HepG2 (cell line): ENCODE results near the gene PLS1. TPM values are rescaled to one million over a fixed set of nuclear protein-coding genes. Genes with fewer than 3 reads are reported as not detected.

Experiments
- BCL3 ChIP-seq: sonication (generic); formaldehyde crosslinking; IDR thresholded peaks from 2 replicates; pipeline ENCODE4 v1.5.1; 2020; ENCODE audit warnings: mild to moderate bottlenecking, missing genetic modification reagents, moderate library complexity
- BCLAF1 ChIP-seq: fragments of 450-650 bp; IDR thresholded peaks from 2 replicates; pipeline ENCODE4 v1.6.1; 2017; ENCODE audit warnings: mild to moderate bottlenecking
- MEF2D ChIP-seq: sonication (generic); formaldehyde crosslinking; IDR thresholded peaks from 2 replicates; pipeline ENCODE4 v1.5.1; 2020; ENCODE audit warnings: mild to moderate bottlenecking, missing genetic modification reagents
- POGZ ChIP-seq: sonication (generic); formaldehyde crosslinking; IDR thresholded peaks from 2 replicates; pipeline ENCODE4 v1.4.0; 2020; ENCODE audit warnings: mild to moderate bottlenecking, missing genetic modification reagents
- RNF219 ChIP-seq: sonication (generic); formaldehyde crosslinking; IDR thresholded peaks from 2 replicates; pipeline ENCODE4 v1.5.0; 2020; ENCODE audit warnings: mild to moderate bottlenecking, missing genetic modification reagents
- SNAPC4 ChIP-seq: sonication (generic); formaldehyde crosslinking; IDR thresholded peaks from 2 replicates; pipeline ENCODE4 v1.4.0; 2020; ENCODE audit warnings: mild to moderate bottlenecking, missing genetic modification reagents
- TBP ChIP-seq: sonication (generic); formaldehyde crosslinking; IDR thresholded peaks from 2 replicates; pipeline ENCODE4 v1.5.0; 2020; ENCODE audit warnings: missing genetic modification reagents
- ZFP36L2 ChIP-seq: sonication (generic); formaldehyde crosslinking; IDR thresholded peaks from 2 replicates; pipeline ENCODE4 v1.4.0; 2020; ENCODE audit warnings: missing genetic modification reagents
- ZKSCAN1 ChIP-seq: fragments of 150-350 bp; IDR thresholded peaks from 2 replicates; pipeline ENCODE4 v1.6.1; 2014; ENCODE audit warnings: low read length
- ZKSCAN8 ChIP-seq: IDR thresholded peaks from 2 replicates; pipeline ENCODE4 v1.6.1; 2016; ENCODE audit warnings: borderline replicate concordance, missing genetic modification reagents, missing compliant biosample characterization
- ZNF367 ChIP-seq: sonication (generic); formaldehyde crosslinking; IDR thresholded peaks from 2 replicates; pipeline ENCODE4 v1.4.0; 2020; ENCODE audit warnings: missing genetic modification reagents, borderline replicate concordance
- ZNF44 ChIP-seq: sonication (generic); formaldehyde crosslinking; IDR thresholded peaks from 2 replicates; pipeline ENCODE4 v1.5.1; 2020; ENCODE audit warnings: mild to moderate bottlenecking, missing genetic modification reagents
- polyA plus RNA-seq, 8 experiments: library from polyadenylated mRNA; depleted of rRNA in 3 of 8; stranded (reverse) in 7 of 8; unstranded in 1 of 8; fragments of >200 nt; fragmentation: Illumina TruSeq in 4 of 8; extraction: Trizol in 4 of 8; gene quantifications; 2 replicates each; pipeline versions ENCODE4 v1.2.1 to v1.2.3, GENCODE V29; 2011 to 2016; ENCODE audit warnings: low read depth in 4 of 8, missing spikeins in 1 of 8, mixed read lengths in 1 of 8; ENCODE audit not compliant: insufficient read depth in 1 of 8
- total RNA-seq, 5 experiments: library from RNA; depleted of rRNA; stranded (reverse); fragments of >200 nt; fragmentation: Illumina TruSeq; extraction: Trizol; gene quantifications; 2 replicates each; pipeline ENCODE4 v1.2.3, GENCODE V29; 2016; ENCODE audit warnings: low read depth in 1 of 5
- TF ChIP-seq, protein P1 (sequence below), 2 experiments: fragments of 450-650 bp in 1 of 2; sonication (generic) in 1 of 2; formaldehyde crosslinking; IDR thresholded peaks; 2 replicates each; pipeline versions ENCODE4 v1.5.0 to v1.8.0; 2020 to 2022; ENCODE audit warnings: mild to moderate bottlenecking in 1 of 2, missing genetic modification reagents in 1 of 2
- TF ChIP-seq, protein P2 (sequence below): sonication (generic); formaldehyde crosslinking; IDR thresholded peaks from 2 replicates; pipeline ENCODE4 v1.4.0; 2020; ENCODE audit warnings: missing genetic modification reagents, borderline replicate concordance

PLS1 gene
- total and polyA plus RNA-seq, 2 of the 13 experiments (the other 11 are each of a cell fraction or from before 2014, with no cell fraction given) = 11.2 to 21.1 TPM

DNA sequence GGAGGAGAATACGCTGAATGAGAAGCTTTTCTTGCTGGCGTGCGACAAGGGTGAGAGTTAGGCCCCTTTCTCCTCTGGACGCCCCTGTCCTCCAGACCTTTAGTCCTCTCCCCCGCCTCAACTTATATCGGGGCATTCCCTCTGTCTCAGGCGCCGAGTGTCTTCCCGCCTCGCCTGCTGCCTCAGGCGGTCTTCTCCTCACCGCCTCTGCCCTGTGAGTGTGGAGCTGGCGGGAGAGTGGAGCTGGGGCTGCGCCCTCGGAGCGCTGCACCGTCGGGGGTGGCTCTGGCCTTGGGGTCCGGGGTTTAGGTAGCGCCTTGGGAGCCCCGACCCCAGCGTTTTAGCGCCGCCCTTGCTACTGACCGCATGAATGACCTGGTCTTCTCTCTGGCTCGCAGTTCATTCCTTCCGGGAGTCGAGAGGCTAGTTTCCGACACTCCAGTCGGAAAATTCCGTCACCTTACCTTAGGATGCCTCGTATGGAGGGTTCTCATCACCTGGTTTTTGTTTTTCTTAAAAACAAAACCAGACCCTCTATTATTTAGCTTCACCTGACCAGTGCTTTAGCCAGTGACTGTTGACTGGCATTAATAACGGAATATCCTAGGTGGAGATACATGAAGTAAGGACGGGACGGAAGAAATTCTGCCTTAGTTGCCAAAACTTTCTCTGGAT lies 128.6 kb downstream of the PLS1 start (continued):
- no peak for TF ChIP-seq BCLAF1
- TF ChIP-seq ZFP36L2 = no peak
- no peak for TF ChIP-seq ZNF367 (CRISPR knock-in tag)
- TF ChIP-seq TBP (CRISPR knock-in tag) = no peak
- TF ChIP-seq SNAPC4 (CRISPR knock-in tag) = no peak
- TF ChIP-seq MEF2D (CRISPR knock-in tag) = peak; percentile 64; the same call in 1 of the 2 replicates
- TF ChIP-seq ZKSCAN1 = no peak
- peak; percentile 67; the same call in 1 of the 2 replicates for TF ChIP-seq POGZ (CRISPR knock-in tag)
- TF ChIP-seq, protein P1, sequence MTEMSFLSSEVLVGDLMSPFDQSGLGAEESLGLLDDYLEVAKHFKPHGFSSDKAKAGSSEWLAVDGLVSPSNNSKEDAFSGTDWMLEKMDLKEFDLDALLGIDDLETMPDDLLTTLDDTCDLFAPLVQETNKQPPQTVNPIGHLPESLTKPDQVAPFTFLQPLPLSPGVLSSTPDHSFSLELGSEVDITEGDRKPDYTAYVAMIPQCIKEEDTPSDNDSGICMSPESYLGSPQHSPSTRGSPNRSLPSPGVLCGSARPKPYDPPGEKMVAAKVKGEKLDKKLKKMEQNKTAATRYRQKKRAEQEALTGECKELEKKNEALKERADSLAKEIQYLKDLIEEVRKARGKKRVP (CRISPR knock-in tag; IDR thresholded peaks at IDR 0.05) = peak in 1 of 2 experiments; percentile 64; a peak in 1 of 4 replicates
- TF ChIP-seq ZKSCAN8 (CRISPR knock-in tag) = no peak
- no peak for TF ChIP-seq RNF219 (CRISPR knock-in tag)
- no peak for TF ChIP-seq ZNF44
- TF ChIP-seq, protein P2, sequence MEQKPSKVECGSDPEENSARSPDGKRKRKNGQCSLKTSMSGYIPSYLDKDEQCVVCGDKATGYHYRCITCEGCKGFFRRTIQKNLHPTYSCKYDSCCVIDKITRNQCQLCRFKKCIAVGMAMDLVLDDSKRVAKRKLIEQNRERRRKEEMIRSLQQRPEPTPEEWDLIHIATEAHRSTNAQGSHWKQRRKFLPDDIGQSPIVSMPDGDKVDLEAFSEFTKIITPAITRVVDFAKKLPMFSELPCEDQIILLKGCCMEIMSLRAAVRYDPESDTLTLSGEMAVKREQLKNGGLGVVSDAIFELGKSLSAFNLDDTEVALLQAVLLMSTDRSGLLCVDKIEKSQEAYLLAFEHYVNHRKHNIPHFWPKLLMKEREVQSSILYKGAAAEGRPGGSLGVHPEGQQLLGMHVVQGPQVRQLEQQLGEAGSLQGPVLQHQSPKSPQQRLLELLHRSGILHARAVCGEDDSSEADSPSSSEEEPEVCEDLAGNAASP = peak; percentile 24
- TF ChIP-seq BCL3 (CRISPR knock-in tag) = peak; percentile 27; the same call in 1 of the 2 replicates
